ENCODE data around the gene DTX3L. TPM values are rescaled to one million over a fixed set of nuclear protein-coding genes. Genes with fewer than 3 reads are reported as not detected.
A peak's percentile ranks its signal among the peaks of the same experiment; 100 is the strongest.

Gene DTX3L
- total RNA-seq (2021; fragmentation: NEBNext Ultra II Directional; extraction: Animal tissue kit (Norgen Biotek cat#: 25700)) (8.4 and 11.3 TPM in 2 replicates), polyA plus RNA-seq (2011; rRNA removed) (1.7 and 1.9 TPM in 2 replicates), polyA minus RNA-seq (2011; rRNA and poly(A)+ RNA removed) (3.3 and 5.2 TPM in 2 replicates)
- 2.1 TPM for polyA plus RNA-seq (2011; cell fraction: cytosol; rRNA removed)
- 0.94 TPM for polyA plus RNA-seq (2011; cell fraction: nucleus; rRNA removed)
- polyA plus RNA-seq (2012, experiment 1 of 2): 3.3 to 4.2 TPM (median 3.7 TPM) in 4 replicates
- 0.38 TPM for polyA plus RNA-seq (2012, experiment 2 of 2)
- polyA plus RNA-seq (2013, experiment 1 of 2): 4.3 TPM
- 4.1 TPM for polyA plus RNA-seq (2013, experiment 2 of 2)
- polyA minus RNA-seq (2011; cell fraction: cytosol; rRNA and poly(A)+ RNA removed): 4.4 TPM
- polyA minus RNA-seq (2011; cell fraction: nucleus; rRNA and poly(A)+ RNA removed): 2.2 TPM
- long read RNA-seq, experiment 1, full-length matches to known transcripts: 1 of 3 reads
- long read RNA-seq, experiment 1, partial matches to known transcripts: 0 of 3 reads
- long read RNA-seq, experiment 1, other reads (novel, unspliced or antisense): 2 of 3 reads
- long read RNA-seq, experiment 2: 0 reads

GRCh38 chr3:122564155-122564912, at the start of gene DTX3L, which contains the start of gene PARP9:
Gene DTX3L (plus strand): TSS chr3:122564338. CDS start chr3:122564427, 89 bp downstream.
Gene PARP9 (minus strand): TSS chr3:122564300. CDS start chr3:122559620, 4,680 bp downstream.
- Histone ChIP-seq H4K20me1 (replicated peaks in 1 of 2; ENCODE audit: control insufficient read depth in 1 of 2, insufficient read depth in 2 of 2, low read length in 2 of 2) (no peaks in the 10 kb centered on the region), H3K36me3 (ENCODE audit: control insufficient read depth in 2 of 4, insufficient read depth in 4 of 4, low read length in 3 of 4) (no peaks in the 10 kb centered on the region; a peak in 2 of 8 replicates), H3K23ac (ENCODE audit: insufficient read length) (no peak within 1 kb of the TSS), H3K4me1 (replicated peaks in 1 of 4; ENCODE audit: control insufficient read depth in 3 of 4, insufficient read depth in 4 of 4, low read length in 3 of 4) (peaks cover 4 to 5% (median 5%) of the 10 kb centered on the region in 4 experiments; a peak in 6 of 7 replicates), H3K4me2 (ENCODE audit: insufficient read depth in 1 of 2, low read depth in 2 of 2, low read length in 2 of 2) (peak within 1 kb of the TSS; percentile 65 to 72), H3K4ac (replicated peaks; ENCODE audit: insufficient read length, low read depth, low read length) (no peak within 1 kb of the TSS), H4K5ac (ENCODE audit: insufficient read length, low read depth, low read length) (peak within 1 kb of the TSS; percentile 41), H4K91ac (replicated peaks; ENCODE audit: insufficient read length, low read length) (peak within 1 kb of the TSS; percentile 51), H3K56ac (replicated peaks; ENCODE audit: insufficient read length, low read depth, low read length) (peak within 1 kb of the TSS; percentile 67), H2BK15ac (ENCODE audit: low read length) (no peak within 1 kb of the TSS), H3K14ac (ENCODE audit: insufficient read length) (no peak within 1 kb of the TSS), H3K79me2 (ENCODE audit: control insufficient read depth in 1 of 2, insufficient read depth in 2 of 2, low read length in 2 of 2) (no peaks in the 10 kb centered on the region), H3K27me3 (replicated peaks in 1 of 4; ENCODE audit: control insufficient read depth in 3 of 4, extremely low read depth in 1 of 4, insufficient read depth in 3 of 4, low read length in 3 of 4) (peaks cover 0 to 2% (median 0%) of the 10 kb centered on the region in 4 experiments; a peak in 2 of 7 replicates), H3K79me1 (ENCODE audit: low read depth, low read length) (no peaks in the 10 kb centered on the region), H2BK120ac (replicated peaks; ENCODE audit: low read depth, low read length) (no peak within 1 kb of the TSS), H2BK12ac (ENCODE audit: low read depth, low read length) (0 out of 2 replicates have a peak within 1 kb of the TSS, but pooled peaks have one; percentile 55), H2BK5ac (ENCODE audit: low read depth, low read length) (peak within 1 kb of the TSS; percentile 83; the same call in 1 of the 2 replicates), H3K27ac (ENCODE audit: low read depth, low read length) (no peak within 1 kb of the TSS), H3K4me3 (ENCODE audit: extremely low read depth in 1 of 4, insufficient read depth in 2 of 4, low read depth in 3 of 4, low read length in 4 of 4) (peak within 1 kb of the TSS; percentile 51 to 76 (median 65)), H3K9me3 (ENCODE audit: insufficient read depth in 2 of 2, low read depth in 1 of 2, low read length in 1 of 2) (no peaks in the 10 kb centered on the region), H4K8ac (ENCODE audit: extremely low read depth, insufficient read depth, low read length) (peak within 1 kb of the TSS; percentile 95), H2BK20ac (ENCODE audit: low read length) (0 out of 2 replicates have a peak within 1 kb of the TSS, but pooled peaks have one; percentile 10), H2AFZ (ENCODE audit: low read length) (peak within 1 kb of the TSS; percentile 79; the same call in 1 of the 2 replicates), H3K23me2 (ENCODE audit: low read depth, low read length) (peaks cover 5% of the 10 kb centered on the region; the same call in 1 of the 2 replicates), H3K18ac (ENCODE audit: extremely low read depth, low read length) (peak within 1 kb of the TSS; percentile 86), H2AK5ac (ENCODE audit: low read depth, low read length) (no peak within 1 kb of the TSS), H3K9ac (replicated peaks in 1 of 4; ENCODE audit: extremely low read depth in 1 of 4, low read depth in 3 of 4, low read length in 3 of 4) (peak within 1 kb of the TSS; percentile 54 to 67 (median 64); a peak in 6 of 7 replicates)
- WGBS, 2 experiments (ENCODE audit: extremely low coverage in 1 of 2, insufficient coverage in 1 of 2, insufficient read length in 1 of 2, insufficient replicate concordance in 2 of 2, low coverage in 1 of 2, low lambda C conversion rate in 2 of 2, missing lambda C conversion rate in 1 of 2): 6% methylated on average over 33 of the region's 56 CpGs; no CpG with 5 or more reads in 1 of the 2 experiments
- DNase-seq (ENCODE audit: low read depth in 1 of 2, low spot score in 2 of 2): peak; percentile 38 to 79
- ChIA-PET CTCF (ENCODE audit: partially characterized antibody) (interaction anchor here (0.7 to 1.3 kb wide), 4 partner anchors 16 to 115 kb away, joined by 3 to 6 read pairs (median 3); no protein-coding TSS in a partner anchor), POLR2A (ENCODE audit: partially characterized antibody) (interaction anchor here (0.7 to 1.3 kb wide), 6 partner anchors 9 to 171 kb away, joined by 3 to 4 read pairs (median 3); no protein-coding TSS in a partner anchor)
- no peak for FAIRE-seq
- peak; percentile 61 for TF ChIP-seq PHF8 (conservative IDR thresholded peaks at IDR 0.05; ENCODE audit: low read depth, low read length)
- peak; percentile 24; the same call in 1 of the 2 replicates for TF ChIP-seq GABPA (IDR thresholded peaks at IDR 0.05; ENCODE audit: borderline replicate concordance, insufficient read depth, low read length)
- peak; percentile 24 to 66 for TF ChIP-seq POLR2A (IDR thresholded peaks at IDR 0.05; ENCODE audit: control extremely low read depth in 1 of 2, low read depth in 2 of 2, low read length in 2 of 2)
- TF ChIP-seq, protein P1, sequence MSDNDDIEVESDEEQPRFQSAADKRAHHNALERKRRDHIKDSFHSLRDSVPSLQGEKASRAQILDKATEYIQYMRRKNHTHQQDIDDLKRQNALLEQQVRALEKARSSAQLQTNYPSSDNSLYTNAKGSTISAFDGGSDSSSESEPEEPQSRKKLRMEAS (IDR thresholded peaks at IDR 0.05): peak; percentile 68
- TF ChIP-seq SAP30 (IDR thresholded peaks at IDR 0.05; ENCODE audit: insufficient read depth, insufficient replicate concordance, low read length): peak; percentile 47
- TF ChIP-seq CBX8 (IDR thresholded peaks at IDR 0.05; ENCODE audit: borderline replicate concordance, low read depth, low read length): no peak
- TF ChIP-seq ASH2L (IDR thresholded peaks at IDR 0.05; ENCODE audit: low read length): peak; percentile 99
